GM12878 (cell line): ENCODE measurements around the gene CDH5. TPM values are rescaled to one million over a fixed set of nuclear protein-coding genes. Genes with fewer than 3 reads are reported as not detected.

Source experiments
- ATAC-seq: fragments of 200-7000 bp; cut with Tn5 transposase; 3 replicates; pipeline ENCODE4 v1.9.1; 2020; ENCODE audit warnings: mild to moderate bottlenecking, moderate library complexity
- BruUV-seq: library from RNA; stranded (reverse); fragments of 400-500 nt; replicated peaks from 2 replicates; lab custom pipeline; 2021; lab: Mats Ljungman, UMichigan
- CTCF ChIA-PET: fragments of 300-600 bp; sonication (Branson Sonifier 250); formaldehyde crosslinking; extraction: SDS; loops from one replicate; lab custom pipeline; 2021; ENCODE audit warnings: inconsistent platforms; lab: Yijun Ruan, JAX
- POLR2A ChIA-PET: fragments of 350-600 bp; formaldehyde crosslinking; extraction: SDS; loops from one replicate; lab custom pipeline; 2021; ENCODE audit warnings: inconsistent platforms; lab: Charles Lee
- RAD21 ChIA-PET: fragments of 300-600 bp; sonication (Branson Sonifier 250); formaldehyde crosslinking; loops from one replicate; lab custom pipeline; 2023; ENCODE audit warnings: antibody characterized with exemption; ENCODE audit not compliant: unreplicated experiment; lab: Charles Lee
- SMC1A ChIA-PET: fragments of 300-600 bp; sonication (Branson Sonifier 250); formaldehyde crosslinking; loops from one replicate; lab custom pipeline; 2023; ENCODE audit not compliant: unreplicated experiment, uncharacterized antibody; lab: Charles Lee
- DNase-seq: peaks from one replicate; pipeline ENCODE4 v3.0.0-alpha.2; 2011; ENCODE audit warnings: low read depth, low spot score
- FAIRE-seq: peaks from 3 replicates; lab custom pipeline; 2011; peaks lifted over from hg19 to GRCh38; lab: Jason Lieb, UNC
- H2AFZ ChIP-seq: 2 replicates; pipeline ENCODE4 v1.6.0; 2011; ENCODE audit warnings: low read depth, low read length, control low read depth; ENCODE audit not compliant: control insufficient read depth
- H3K27ac ChIP-seq: 2 replicates; pipeline ENCODE4 v1.5.1; 2011; ENCODE audit warnings: control low read depth; ENCODE audit not compliant: control insufficient read depth, insufficient read depth
- H3K27me3 ChIP-seq, 2 experiments: replicated peaks in 1 of 2; 2 replicates each; pipeline versions ENCODE4 v1.6.0 to v1.6.1; 2011; ENCODE audit warnings: low read length in 1 of 2; ENCODE audit not compliant: control insufficient read depth in 2 of 2, insufficient read depth in 2 of 2
- H3K36me3 ChIP-seq, 2 experiments: 2 replicates each; pipeline ENCODE4 v1.5.1; 2011; ENCODE audit warnings: low read length in 1 of 2; ENCODE audit not compliant: control insufficient read depth in 2 of 2, insufficient read depth in 2 of 2
- H3K4me1 ChIP-seq: 2 replicates; pipeline ENCODE4 v1.6.1; 2011; ENCODE audit warnings: mild to moderate bottlenecking, low read length, moderate library complexity, mixed read lengths; ENCODE audit not compliant: control insufficient read depth, insufficient read depth
- H3K4me2 ChIP-seq: 2 replicates; pipeline ENCODE4 v1.6.0; 2011; ENCODE audit warnings: control low read depth; ENCODE audit not compliant: control insufficient read depth, insufficient read depth
- H3K4me3 ChIP-seq: fragments of 200-600 bp; sonication (generic); 2 replicates; pipeline ENCODE4 v1.5.1; 2016
- H3K79me2 ChIP-seq: 2 replicates; pipeline ENCODE4 v1.6.0; 2011; ENCODE audit warnings: low read length; ENCODE audit not compliant: control insufficient read depth, insufficient read depth
- H3K9ac ChIP-seq: 2 replicates; pipeline ENCODE4 v1.8.0; 2011; ENCODE audit warnings: low read length, control low read depth, mixed read lengths; ENCODE audit not compliant: control insufficient read depth, insufficient read depth
- H3K9me3 ChIP-seq: replicated peaks from 3 replicates; pipeline ENCODE4 v1.5.1; 2011; ENCODE audit warnings: mild to moderate bottlenecking, low read length; ENCODE audit not compliant: control insufficient read depth, insufficient read depth
- H4K20me1 ChIP-seq: 2 replicates; pipeline ENCODE4 v1.6.0; 2011; ENCODE audit not compliant: control insufficient read depth, insufficient read depth
- BHLHE40 ChIP-seq, 2 experiments: fragments of 450-650 bp in 1 of 2; IDR thresholded peaks; 2 replicates each; pipeline ENCODE4 v1.6.1; 2011 to 2017; ENCODE audit warnings: low read depth in 2 of 2, borderline replicate concordance in 1 of 2, improper control_type of control experiment in 1 of 2, low read length in 1 of 2, mild to moderate bottlenecking in 1 of 2
- CEBPB ChIP-seq, 2 experiments: fragments of 150-350 bp in 1 of 2; IDR thresholded peaks; 2 replicates each; pipeline ENCODE4 v1.6.1; 2012 to 2014; ENCODE audit warnings: low read depth in 2 of 2, low read length in 2 of 2, borderline replicate concordance in 1 of 2, inconsistent platforms in 1 of 2
- CHD2 ChIP-seq: IDR thresholded peaks from 2 replicates; pipeline ENCODE4 v1.6.1; 2011; ENCODE audit warnings: low read depth, low read length, improper control_type of control experiment, borderline replicate concordance
- E2F4 ChIP-seq: IDR thresholded peaks from 2 replicates; pipeline ENCODE4 v1.6.1; 2012; ENCODE audit warnings: low read depth, low read length, improper control_type of control experiment
- EED ChIP-seq: sonication (generic); IDR thresholded peaks from 2 replicates; pipeline ENCODE4 v1.6.1; 2016; ENCODE audit warnings: antibody characterized with exemption, low read depth
- FOS ChIP-seq: IDR thresholded peaks from 3 replicates; pipeline ENCODE4 v1.6.1; 2011; ENCODE audit warnings: borderline replicate concordance; ENCODE audit not compliant: insufficient read length; ENCODE audit errors: extremely low read depth
- HCFC1 ChIP-seq: fragments of 150-350 bp; IDR thresholded peaks from 2 replicates; pipeline ENCODE4 v1.6.1; 2014; ENCODE audit warnings: low read length
- IKZF2 ChIP-seq, 2 experiments: fragments of 450-650 bp; IDR thresholded peaks; 2 replicates each; pipeline ENCODE4 v1.6.1; 2017; ENCODE audit warnings: mild to moderate bottlenecking in 2 of 2, moderate library complexity in 2 of 2
- NFYA ChIP-seq: IDR thresholded peaks from 2 replicates; pipeline ENCODE4 v1.6.1; 2011; ENCODE audit warnings: low read depth, mild to moderate bottlenecking, low read length, improper control_type of control experiment, borderline replicate concordance
- NKRF ChIP-seq: fragments of 450-650 bp; conservative IDR thresholded peaks from 2 replicates; pipeline ENCODE4 v1.6.1; 2017; ENCODE audit warnings: mild to moderate bottlenecking, moderate library complexity
- PAX8 ChIP-seq: fragments of 450-650 bp; IDR thresholded peaks from 2 replicates; pipeline ENCODE4 v1.6.1; 2017; ENCODE audit warnings: mild to moderate bottlenecking, moderate library complexity
- PML ChIP-seq: IDR thresholded peaks from 2 replicates; pipeline ENCODE4 v1.6.1; 2012; ENCODE audit warnings: low read length, inconsistent platforms
- RB1 ChIP-seq: fragments of 450-650 bp; formaldehyde crosslinking; IDR thresholded peaks from 2 replicates; pipeline ENCODE4 v1.6.1; 2017; ENCODE audit warnings: mild to moderate bottlenecking, borderline replicate concordance
- RFX5 ChIP-seq: IDR thresholded peaks from 2 replicates; pipeline ENCODE4 v1.6.1; 2011; ENCODE audit warnings: low read depth, low read length, improper control_type of control experiment
- WGBS: methylation state at CpG from one replicate; pipeline ENCODE4 v1.1.6; 2016; ENCODE audit warnings: low lambda C conversion rate; ENCODE audit not compliant: insufficient replicate concordance, insufficient coverage; ENCODE audit errors: missing lambda C conversion rate; 5-methylcytosine and 5-hydroxymethylcytosine counted together
- in situ Hi-C: fragments of 300-500 bp; cut with MboI; formaldehyde crosslinking; loops from 9 replicates; pipeline ENCODE4 v1.14.3; 2018; ENCODE audit warnings: mixed read lengths
- intact Hi-C: fragments of 100-400 bp; cut with micrococcal nuclease; formaldehyde crosslinking; loops from one replicate; pipeline ENCODE4 v1.14.2; 2022; ENCODE audit not compliant: unreplicated experiment
- polyA plus RNA-seq, 11 experiments: library from polyadenylated mRNA; depleted of rRNA in 4 of 11; unstranded in 6 of 11; stranded (reverse) in 5 of 11; fragments of >200 nt; fragmentation: Nextera tagmentation in 4 of 11; fragmentation: Illumina TruSeq in 1 of 11; extraction: Ambion mirVana in 4 of 11; extraction: Trizol in 1 of 11; gene quantifications; 1 replicate in 1 of 11; 2 replicates in 10 of 11; pipeline versions ENCODE4 v1.2.1 to v1.2.3, GENCODE V29; 2011 to 2016; ENCODE audit warnings: inconsistent platforms in 2 of 11, missing spikeins in 2 of 11, low read depth in 1 of 11
- total RNA-seq, 4 experiments: library from RNA; depleted of rRNA in 3 of 4; stranded (reverse); fragments of >200 nt in 3 of 4; fragmentation: Illumina TruSeq in 1 of 4; extraction: Trizol in 1 of 4; gene quantifications; 2 replicates each; pipeline versions ENCODE4 v1.2.1 to v1.2.3, GENCODE V29; 2013 to 2021

CDH5 gene
- total and polyA plus RNA-seq, 10 of the 15 experiments (the other 5 are each of a cell fraction or from before 2014, with no cell fraction given), result not detected

DNA sequence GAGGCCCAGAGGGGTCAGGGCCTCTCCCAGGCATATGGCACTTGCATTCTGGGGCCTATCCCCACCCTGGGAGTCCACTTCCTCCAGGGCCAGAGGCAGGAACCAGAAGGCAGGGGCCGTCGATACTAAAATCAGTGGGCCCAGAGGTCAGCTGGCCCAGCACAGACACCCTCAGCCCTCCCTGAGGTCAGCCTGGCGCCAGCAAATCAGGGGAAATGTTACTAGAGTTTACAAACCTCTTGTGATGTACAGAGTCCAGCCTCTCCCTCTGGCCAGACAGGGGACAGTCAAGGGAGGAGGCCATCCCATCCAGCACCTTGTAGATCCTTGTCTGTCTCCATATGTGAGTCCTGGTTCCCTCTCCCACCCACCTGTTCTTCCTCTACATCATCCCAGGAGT, 10.8 kb downstream of the CDH5 start:
- H3K27me3 ChIP-seq, result no peaks in the 10 kb centered on the region
- ATAC-seq (no peak), DNase-seq (no peak), FAIRE-seq (no peak)
- intact Hi-C loops, result no loop called here
- no peak overlapping the region for H3K4me3 ChIP-seq
- ChIA-PET SMC1A (no interaction called here), CTCF (no interaction called here), RAD21 (no interaction called here), POLR2A (no interaction called here)
- H4K20me1 ChIP-seq, result no peaks in the 10 kb centered on the region
- H3K4me2 ChIP-seq, result no peak overlapping the region
- no TSS peak for BruUV-seq
- H3K79me2 ChIP-seq, result no peaks in the 10 kb centered on the region
- no peak overlapping the region for H2AFZ ChIP-seq
- H3K4me1 ChIP-seq, result no peaks in the 10 kb centered on the region
- no peaks in the 10 kb centered on the region for H3K36me3 ChIP-seq
- H3K9me3 ChIP-seq, result no peaks in the 10 kb centered on the region
- TF ChIP-seq IKZF2 (IDR thresholded peaks at IDR 0.05) (no peak), E2F4 (no peak), RFX5 (no peak), PML (no peak), HCFC1 (no peak), EED (no peak), PAX8 (no peak), FOS (no peak), RB1 (no peak), NKRF (no peak), NFYA (no peak), BHLHE40 (IDR thresholded peaks at IDR 0.05; ENCODE audit: borderline replicate concordance in 1 of 2, low read depth in 2 of 2, low read length in 1 of 2) (no peak), CHD2 (no peak), CEBPB (IDR thresholded peaks at IDR 0.05; ENCODE audit: borderline replicate concordance in 1 of 2, low read depth in 2 of 2, low read length in 2 of 2) (no peak)
- in situ Hi-C loops, result no loop called here
- WGBS, result 9% methylated on average over 3 of the region's 3 CpGs
- no peak overlapping the region for H3K9ac ChIP-seq
- H3K27ac ChIP-seq, result no peak overlapping the region
